Mucosa of descending colon (tissue), 3 donors: ENCODE measurements around the gene GNE. TPM values are rescaled to one million over a fixed set of nuclear protein-coding genes. Genes with fewer than 3 reads are reported as not detected.

Experiments used
- ATAC-seq: fragments of 200-7000 bp; cut with Tn5 transposase; one replicate; pipeline ENCODE4 v1.9.1; 2020; ENCODE audit warnings: mild to moderate bottlenecking, moderate library complexity
- DNase-seq, 3 donors: peaks; one replicate each; pipeline ENCODE4 v3.0.0-alpha.2; 2020
- H3K36me3 ChIP-seq: fragments of 200-600 bp; one replicate; pipeline ENCODE4 v1.8.0; 2021; ENCODE audit warnings: low read depth, mild to moderate bottlenecking
- H3K4me1 ChIP-seq: fragments of 200-600 bp; one replicate; pipeline ENCODE4 v1.8.0; 2021; ENCODE audit warnings: low read depth, mild to moderate bottlenecking
- H3K4me3 ChIP-seq: fragments of 200-600 bp; one replicate; pipeline ENCODE4 v1.8.0; 2021; ENCODE audit warnings: mild to moderate bottlenecking
- H3K9me3 ChIP-seq: fragments of 200-600 bp; one replicate; pipeline ENCODE4 v1.8.0; 2021; ENCODE audit warnings: mild to moderate bottlenecking
- CTCF ChIP-seq: fragments of 200-600 bp; IDR thresholded peaks from one replicate; pipeline ENCODE4 v1.8.0; 2022; ENCODE audit warnings: antibody characterized with exemption, mild to moderate bottlenecking
- intact Hi-C, 2 donors: fragments of 100-400 bp; cut with DNase I in 1 of 2; cut with micrococcal nuclease in 1 of 2; formaldehyde crosslinking; loops; one replicate each; pipeline versions ENCODE4 v1.11.0 to v1.11.1; 2022; cut with DNase I, micrococcal nuclease
- total RNA-seq, 3 donors: library from RNA; stranded (reverse); fragmentation: NEBNext Ultra II Directional in 2 of 3; extraction: Animal tissue kit (Norgen Biotek cat#: 25700) in 2 of 3; gene quantifications; one replicate each; pipeline versions ENCODE4 v1.2.1 to v1.2.4, GENCODE V29; 2021 to 2023
- donor health status: DM: no; HTN: no; CAD: no; lungs with moderate emphysema.
- donor health status: DM: no; HTN: no; CAD: no.
- donor health status: DM: no; HTN: yes; CAD: no.

The GNE gene
- total RNA-seq, 3 donors from 2014 or later = 56.6 to 107 (median 93.0) TPM

- Histone ChIP-seq H3K36me3 (peaks cover 22% of the 10 kb centered on the region), H3K4me1 (no peaks in the 10 kb centered on the region), H3K9me3 (no peaks in the 10 kb centered on the region), H3K4me3 (no peak overlapping the region)
- intact Hi-C loops = no loop called here
- TF ChIP-seq CTCF = no peak
- no peak for DNase-seq
- ATAC-seq = no peak
These were observed 39.8 kb downstream of the GNE start for GRCh38 chr9:36218411-36218901.

GRCh38 chr9:36218011-36218410 is 40.2 kb downstream of the GNE start:
- no peak overlapping the region for H3K4me3 ChIP-seq
- DNase-seq = no peak
- no peak for TF ChIP-seq CTCF
- no peak for ATAC-seq
- H3K4me1 ChIP-seq = no peaks in the 10 kb centered on the region
- H3K9me3 ChIP-seq = no peaks in the 10 kb centered on the region
- intact Hi-C loops = no loop called here
- H3K36me3 ChIP-seq = peaks cover 22% of the 10 kb centered on the region

- H3K36me3 ChIP-seq = peaks cover 22% of the 10 kb centered on the region
- no peaks in the 10 kb centered on the region for H3K4me1 ChIP-seq
- no peaks in the 10 kb centered on the region for H3K9me3 ChIP-seq
- intact Hi-C loops = no loop called here
- ATAC-seq = no peak
- TF ChIP-seq CTCF = no peak
- no peak for DNase-seq
- no peak overlapping the region for H3K4me3 ChIP-seq
These were observed 40.8 kb downstream of the GNE start for GRCh38 chr9:36217256-36217968.

GRCh38 chr9:36214571-36214970 is 43.7 kb downstream of the GNE start:
- Histone ChIP-seq H3K9me3 (no peaks in the 10 kb centered on the region), H3K36me3 (peaks cover 14% of the 10 kb centered on the region), H3K4me3 (no peak overlapping the region), H3K4me1 (no peaks in the 10 kb centered on the region)
- no peak for DNase-seq
- no peak for TF ChIP-seq CTCF
- ATAC-seq = no peak
- intact Hi-C loops = no loop called here

- Histone ChIP-seq H3K9me3 (no peaks in the 10 kb centered on the region), H3K4me3 (no peak overlapping the region), H3K4me1 (no peaks in the 10 kb centered on the region), H3K36me3 (peaks cover 13% of the 10 kb centered on the region)
- no peak for ATAC-seq
- intact Hi-C loops = no loop called here
- DNase-seq = no peak
- TF ChIP-seq CTCF = no peak
These were observed 44.3 kb downstream of the GNE start for GRCh38 chr9:36213989-36214388.
